Stimulated activated CD8-positive, alpha-beta memory T cell treated with anti-CD3 and anti-CD28 coated beads, Interleukin-4, amount 100 ng/mL, for 48 hours (primary cell): ENCODE data around the gene TEDC1.

Source experiments
- DNase-seq: peaks from one replicate; pipeline ENCODE4 v3.0.0-alpha.2; 2020

TEDC1 gene

DNA sequence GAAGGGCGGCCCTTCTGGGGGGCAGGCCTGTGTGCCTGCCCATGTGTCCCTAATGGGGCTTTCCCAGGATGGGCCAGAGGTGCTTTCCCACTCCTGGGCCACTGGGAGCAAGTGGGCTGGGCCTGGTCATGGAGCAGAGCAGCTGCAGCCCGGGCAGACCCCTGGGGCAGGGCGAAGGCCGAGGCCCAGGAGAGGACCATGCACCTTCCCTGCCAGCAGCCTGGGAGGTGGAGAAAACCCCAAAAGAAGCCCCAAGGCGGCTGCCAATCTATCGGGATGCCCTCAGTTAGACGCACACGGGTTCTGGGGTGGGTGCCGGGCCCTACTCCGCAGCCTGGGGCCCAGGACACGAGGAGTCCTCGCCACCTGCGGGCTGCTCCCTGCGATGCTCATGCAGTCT lies 32.5 kb upstream of the TEDC1 start:
- DNase-seq, result no peak

DNA sequence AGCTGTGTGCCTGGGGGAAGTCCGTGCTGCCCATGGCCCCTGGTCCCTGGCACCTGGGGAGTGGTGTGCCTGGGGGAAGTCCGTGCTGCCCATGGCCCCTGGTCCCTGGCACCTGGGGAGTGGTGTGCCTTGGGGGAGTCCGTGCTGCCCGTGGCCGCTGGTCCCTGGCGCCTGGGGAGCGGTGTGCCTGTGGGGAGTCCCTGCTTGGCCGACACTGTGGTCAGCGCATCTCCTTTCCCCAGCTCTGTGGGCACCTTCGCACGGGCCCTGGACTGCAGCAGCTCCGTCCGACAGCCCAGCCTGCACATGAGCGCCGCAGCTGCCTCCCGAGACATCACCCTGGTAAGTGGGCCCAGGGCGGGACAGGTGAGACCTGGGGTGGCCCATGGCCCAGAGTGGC lies 30.9 kb upstream of the TEDC1 start:
- no peak for DNase-seq

DNA sequence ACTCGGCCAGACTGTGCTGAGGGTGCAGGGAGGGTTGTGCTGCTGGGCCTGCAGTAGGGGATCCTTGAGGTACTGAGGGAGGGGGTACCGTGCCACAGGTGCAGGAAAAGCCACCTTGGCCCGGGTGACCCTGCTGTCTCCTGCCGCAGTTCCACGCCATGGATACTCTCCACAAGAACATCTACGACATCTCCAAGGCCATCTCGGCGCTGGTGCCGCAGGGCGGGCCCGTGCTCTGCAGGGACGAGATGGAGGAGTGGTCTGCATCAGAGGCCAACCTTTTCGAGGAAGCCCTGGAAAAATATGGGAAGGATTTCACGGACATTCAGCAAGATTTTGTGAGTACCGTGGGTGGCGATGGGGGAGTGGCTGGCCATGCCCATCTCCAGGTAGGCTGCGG lies 30.4 kb upstream of the TEDC1 start:
- DNase-seq, result no peak

DNA sequence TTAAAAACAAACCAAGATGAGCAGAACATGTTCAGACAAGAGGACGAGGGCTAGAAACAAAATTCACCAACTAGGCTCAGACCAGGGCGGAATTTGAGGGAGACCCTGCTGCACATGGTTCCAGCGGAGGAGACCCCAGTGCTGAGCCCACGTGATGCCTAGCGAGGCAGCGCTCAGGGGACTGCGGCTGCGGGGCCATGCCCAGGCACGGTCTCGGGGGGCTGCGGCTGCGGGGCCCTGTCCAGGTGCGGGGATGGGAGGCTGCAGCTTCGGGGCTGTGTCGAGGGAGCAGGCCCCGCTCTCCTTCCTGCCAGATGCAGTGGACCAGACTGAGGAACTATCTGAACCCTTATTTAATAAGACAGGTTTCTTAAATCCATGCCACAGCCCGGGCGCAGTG lies 29.1 kb upstream of the TEDC1 start:
- no peak for DNase-seq

DNA sequence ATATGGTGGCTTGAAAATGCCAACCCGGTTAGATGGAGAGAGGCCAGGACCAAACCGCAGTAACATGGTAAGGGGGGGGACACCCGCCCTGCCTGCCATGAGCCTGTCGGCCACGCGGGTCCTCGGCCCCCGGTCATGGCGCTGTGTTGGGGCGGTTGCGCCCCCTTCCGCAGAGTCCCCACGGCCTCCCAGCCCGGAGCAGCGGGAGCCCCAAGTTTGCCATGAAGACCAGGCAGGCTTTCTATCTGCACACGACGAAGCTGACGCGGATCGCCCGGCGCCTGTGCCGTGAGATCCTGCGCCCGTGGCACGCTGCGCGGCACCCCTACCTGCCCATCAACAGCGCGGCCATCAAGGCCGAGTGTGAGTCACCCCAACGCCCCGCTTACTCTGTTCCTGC lies 26.5 kb upstream of the TEDC1 start:
- DNase-seq, result no peak

DNA sequence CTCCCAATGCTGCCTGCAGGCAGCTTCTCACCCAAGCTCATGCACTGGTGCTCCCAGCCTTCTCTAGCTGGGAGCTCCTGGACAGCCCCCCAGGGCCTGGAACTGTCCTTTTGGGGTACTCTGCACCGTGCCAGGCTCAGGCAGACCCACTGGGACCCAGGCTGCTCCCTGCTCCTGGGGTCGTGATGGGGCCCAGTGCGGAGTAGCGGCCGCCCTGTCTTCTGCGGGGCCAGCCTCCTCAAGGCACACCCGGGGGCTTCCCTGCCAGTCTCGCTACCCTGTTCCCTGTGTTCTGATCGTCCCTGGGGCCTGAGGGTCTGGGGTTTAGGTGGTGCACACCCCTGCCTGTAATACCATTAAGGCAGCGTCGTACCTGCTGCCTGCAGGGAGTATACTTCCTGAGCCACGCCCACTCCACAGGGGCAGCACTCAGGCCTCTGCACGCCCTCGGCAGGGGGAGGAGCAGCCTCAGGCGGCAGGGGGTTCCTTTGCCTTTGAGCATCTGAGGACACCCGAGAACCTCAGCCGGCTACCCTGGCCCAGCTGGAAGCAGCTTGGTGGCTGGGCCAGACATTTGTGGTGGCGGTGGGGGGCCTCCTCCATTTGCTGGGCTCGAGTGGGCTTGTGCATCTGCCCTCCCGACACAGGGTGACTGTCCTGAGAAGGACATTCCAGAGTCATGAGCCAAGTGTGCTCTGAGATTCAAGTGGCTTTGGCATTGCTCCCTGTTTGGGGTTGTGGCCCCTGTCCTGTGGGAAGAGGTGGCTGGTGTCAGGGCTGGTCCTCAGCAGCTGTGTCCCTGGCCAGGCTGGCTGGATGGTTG lies 25.6 kb upstream of the TEDC1 start:
- no peak for DNase-seq

DNA sequence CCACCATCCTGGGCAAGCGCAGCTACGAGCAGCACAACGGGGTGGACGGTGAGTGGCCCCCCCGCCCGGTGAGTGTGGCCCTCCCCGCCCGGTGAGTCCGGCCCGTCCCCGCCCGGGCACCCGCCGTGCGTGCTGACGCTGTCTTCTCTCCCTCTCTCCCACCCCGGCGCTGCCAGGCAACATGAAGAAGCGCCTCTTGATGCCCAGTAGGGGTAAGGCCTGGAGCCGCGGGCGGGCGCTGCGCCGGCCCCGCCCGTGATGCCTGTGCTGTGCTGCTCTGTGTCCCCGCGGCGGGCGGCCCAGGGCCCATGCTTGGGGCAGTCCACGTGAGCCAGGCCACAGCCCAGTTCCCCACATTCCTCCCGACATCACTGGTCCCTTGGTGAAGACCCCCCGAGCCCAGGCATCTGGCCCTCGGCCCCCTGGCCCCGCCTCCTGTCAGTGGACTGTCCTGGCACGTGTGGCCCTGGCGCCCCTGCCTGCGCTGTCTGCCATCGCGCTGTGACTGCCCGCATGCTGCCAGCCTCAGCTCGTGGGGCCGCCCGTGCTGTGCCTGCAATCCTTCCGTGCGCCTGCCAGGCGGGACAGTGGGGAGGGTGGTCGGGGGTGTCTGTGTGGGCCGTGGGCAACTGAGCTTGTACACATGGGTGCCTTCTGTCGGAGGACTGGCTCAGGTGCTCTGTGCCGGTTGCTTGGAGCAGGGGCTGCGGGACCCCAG lies 24.4 kb upstream of the TEDC1 start:
- no peak for DNase-seq

DNA sequence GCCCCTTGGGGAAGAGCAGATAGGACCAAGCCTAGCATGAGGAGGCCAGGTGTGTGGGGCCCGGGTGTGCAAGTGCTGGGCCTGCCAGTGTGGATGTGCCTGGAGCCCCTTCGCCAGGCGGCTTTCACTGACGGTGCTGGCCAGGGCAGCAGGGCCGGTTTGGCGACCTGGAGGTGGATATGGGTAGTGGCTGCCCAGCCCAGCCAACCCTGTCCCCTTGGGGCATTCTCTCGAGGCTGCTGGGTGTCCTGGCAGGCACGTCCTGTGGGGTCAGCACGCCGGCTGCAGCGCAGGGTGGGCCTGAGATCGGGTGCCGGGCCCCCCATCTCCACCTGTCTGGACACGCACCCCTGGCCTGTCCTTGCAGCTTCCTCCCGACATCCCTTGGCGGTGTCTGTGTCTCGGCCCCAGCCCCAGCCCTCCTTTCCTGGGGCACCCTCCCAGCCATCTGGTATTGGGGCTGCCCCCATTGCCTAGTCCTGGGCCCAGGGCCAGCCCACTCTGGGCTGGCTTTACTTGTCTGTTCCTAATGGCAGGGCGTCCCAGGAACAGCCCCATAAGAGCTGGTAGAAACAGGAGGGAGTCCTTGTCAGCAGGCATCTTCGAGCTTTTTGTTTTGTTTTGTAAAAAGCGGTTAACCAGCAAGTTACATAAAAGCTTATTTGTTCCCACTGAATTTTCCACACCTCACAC lies 23.7 kb upstream of the TEDC1 start:
- DNase-seq, result no peak

DNA sequence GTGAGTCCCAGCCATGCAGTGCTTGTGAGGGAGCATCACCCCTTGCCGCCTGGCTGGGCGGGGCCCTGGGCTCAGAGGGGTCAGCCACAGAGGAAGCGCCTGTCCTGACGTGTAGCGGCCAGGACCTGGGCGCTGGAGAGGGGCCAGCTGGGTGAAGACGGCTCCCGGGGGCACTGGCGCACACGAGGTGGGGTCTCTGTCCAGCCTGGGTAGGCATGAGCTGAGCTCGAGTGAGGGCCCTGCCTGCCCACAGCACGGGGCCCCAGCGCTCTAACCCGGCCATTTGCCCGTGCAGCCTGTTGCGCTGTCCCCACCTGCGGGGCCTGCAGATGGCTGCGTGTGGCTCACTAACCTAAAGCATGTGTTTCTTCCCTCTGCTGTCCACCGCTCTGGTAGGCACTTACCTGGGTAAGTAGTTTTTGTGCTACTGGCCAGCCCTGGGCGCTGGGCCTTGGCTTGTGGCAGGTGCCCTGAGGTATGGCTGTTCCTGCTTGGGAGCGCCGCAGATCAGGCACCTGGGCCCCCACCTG lies 23.0 kb upstream of the TEDC1 start:
- DNase-seq, result no peak

DNA sequence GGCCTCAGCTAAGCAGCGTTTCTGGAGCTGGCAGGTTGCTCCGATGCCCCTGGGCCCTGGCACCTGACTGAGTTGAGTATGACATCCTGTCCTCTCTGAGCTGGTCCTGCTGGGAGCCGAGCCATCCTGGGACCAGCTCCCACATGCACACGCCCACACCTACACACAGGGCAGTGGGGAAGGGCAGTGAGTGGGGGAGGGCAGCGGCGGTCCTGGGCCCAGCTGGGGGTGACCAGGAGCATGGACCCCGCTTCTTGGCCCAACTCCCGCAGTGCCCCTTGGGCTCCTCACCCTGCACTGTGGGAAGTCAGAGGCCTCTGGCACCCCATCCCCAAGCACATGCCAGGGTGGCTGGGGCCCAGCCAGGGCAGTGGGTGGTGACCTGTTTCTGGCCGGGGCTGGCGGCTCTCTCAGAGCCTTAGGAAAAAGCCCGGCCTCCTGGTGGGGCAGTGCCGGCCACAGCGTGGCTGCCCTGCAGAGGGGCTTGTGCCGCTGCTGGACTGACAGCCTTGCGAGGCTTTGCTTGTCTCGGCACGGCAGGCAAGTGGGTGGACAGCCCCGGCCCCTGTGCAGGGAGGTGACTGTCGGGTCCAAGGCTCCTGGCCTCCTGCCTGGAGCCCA lies 22.3 kb upstream of the TEDC1 start:
- no peak for DNase-seq

DNA sequence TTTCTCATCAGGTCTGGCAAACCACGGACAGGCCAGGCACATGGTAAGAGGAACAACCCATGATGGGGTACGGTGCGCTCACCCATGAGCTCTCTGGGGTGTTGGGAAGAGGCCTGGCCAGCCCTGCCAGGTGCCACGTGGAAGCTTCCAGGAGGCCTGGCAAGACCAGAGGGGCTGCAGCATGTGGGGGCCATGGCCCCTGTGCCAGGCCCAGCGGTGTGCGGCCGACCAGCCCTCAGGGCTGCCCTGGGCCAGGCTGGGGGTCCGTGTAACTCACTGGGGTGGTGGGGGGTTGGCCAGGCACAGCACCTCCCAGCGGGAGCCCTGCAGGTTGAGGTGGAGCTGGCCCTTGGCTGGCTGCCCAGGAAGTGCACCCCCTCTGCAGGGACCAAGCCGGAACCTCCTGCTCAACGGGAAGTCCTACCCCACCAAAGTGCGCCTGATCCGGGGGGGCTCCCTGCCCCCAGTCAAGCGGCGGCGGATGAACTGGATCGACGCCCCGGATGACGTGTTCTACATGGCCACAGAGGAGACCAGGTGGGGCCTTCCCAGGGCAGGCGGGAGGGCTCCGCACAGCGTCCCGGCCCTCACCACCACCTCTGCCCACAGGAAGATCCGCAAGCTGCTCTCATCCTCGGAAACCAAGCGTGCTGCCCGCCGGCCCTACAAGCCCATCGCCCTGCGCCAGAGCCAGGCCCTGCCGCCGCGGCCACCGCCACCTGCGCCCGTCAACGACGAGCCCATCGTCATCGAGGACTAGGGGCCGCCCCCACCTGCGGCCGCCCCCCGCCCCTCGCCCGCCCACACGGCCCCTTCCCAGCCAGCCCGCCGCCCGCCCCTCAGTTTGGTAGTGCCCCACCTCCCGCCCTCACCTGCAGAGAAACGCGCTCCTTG lies 21.3 kb upstream of the TEDC1 start:
- DNase-seq, result no peak

DNA sequence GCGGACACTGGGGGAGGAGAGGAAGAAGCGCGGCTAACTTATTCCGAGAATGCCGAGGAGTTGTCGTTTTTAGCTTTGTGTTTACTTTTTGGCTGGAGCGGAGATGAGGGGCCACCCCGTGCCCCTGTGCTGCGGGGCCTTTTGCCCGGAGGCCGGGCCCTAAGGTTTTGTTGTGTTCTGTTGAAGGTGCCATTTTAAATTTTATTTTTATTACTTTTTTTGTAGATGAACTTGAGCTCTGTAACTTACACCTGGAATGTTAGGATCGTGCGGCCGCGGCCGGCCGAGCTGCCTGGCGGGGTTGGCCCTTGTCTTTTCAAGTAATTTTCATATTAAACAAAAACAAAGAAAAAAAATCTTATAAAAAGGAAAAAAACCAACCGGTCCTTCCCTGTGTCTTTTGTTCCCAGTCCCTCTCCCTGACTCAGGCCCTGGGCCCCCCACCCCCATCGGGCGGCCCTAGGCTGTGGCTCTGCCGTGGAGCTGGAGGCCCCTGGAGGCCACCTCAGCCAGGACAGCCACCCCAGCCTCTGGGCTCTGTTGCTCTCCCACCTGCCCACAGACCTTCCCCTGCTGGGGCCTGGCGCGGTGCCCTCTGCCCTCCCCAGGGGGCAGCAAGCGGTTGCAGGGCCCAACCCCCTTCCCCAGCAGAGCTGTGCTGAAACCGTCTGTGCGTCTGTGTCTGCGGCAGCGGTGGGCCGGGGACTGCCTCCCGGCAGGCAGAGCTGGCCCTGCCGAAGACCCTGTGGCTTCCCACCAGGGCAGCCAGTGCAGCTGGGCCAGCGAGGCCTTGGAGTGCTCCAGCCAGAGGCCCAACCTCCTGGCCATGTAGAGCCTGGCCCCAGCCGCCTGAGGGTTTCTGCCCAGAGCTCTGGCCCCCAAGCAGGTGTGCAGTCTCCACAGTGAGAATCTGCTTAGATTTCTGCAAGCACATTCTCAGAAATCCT lies 20.4 kb upstream of the TEDC1 start:
- DNase-seq, result no peak

DNA sequence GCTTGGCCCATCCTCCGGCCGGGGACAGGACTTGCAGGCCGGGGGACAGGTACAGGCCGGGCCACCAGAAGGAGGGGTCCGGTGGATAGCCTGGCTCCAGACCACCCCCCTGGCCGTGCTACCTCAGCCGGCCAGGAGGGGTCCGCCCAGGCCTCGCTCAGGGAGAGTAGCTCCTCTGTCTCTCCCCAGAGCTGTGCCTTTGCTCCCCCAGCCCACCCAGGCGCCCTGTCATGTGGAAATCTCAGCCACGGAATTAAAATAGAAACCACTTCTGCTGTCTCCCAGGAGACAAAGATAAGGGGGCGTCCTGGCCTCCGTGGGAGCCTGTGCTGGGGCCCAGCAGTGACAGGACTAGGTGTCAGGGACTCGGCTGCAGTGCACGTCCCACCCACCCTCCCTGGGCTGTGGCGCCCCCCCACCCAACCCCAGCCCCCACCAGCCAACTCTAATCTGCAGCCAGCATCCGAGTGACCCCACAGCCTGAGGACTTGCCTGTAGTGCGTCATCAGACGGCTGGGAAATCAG lies 19.7 kb upstream of the TEDC1 start:
- no peak for DNase-seq

DNA sequence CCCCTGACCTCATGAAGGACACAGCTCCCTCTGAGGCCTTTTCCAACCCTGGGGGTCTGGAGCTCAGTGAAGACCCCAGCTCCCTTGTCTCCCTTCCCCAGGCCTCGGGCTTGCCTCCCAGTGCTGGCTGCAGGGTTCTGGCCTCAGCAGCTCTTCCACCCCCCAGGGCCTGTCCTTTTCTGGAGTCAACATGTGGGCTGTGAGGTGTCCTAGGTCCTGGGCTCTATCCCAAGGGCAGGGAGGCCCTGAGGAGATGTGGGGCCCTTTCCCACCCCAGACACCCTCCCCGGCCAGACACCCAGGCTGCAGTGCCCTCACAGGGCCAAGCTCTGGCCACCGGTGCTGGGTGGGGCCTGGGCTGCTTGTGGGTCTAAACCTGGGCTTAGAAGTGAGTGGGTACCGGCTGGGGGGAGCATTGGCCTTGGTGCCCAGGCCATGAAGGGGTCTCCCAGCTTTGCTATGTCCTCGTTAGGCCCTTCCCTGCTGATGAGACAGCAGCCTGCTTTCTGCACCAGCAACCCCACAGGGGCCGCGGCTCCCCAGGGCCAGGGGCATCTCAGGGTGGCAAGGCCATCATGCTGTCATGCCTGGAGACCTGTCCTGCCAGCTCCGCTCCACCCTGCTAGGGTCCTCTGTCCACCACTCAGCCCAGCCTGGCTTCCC lies 19.1 kb upstream of the TEDC1 start:
- DNase-seq, result no peak

DNA sequence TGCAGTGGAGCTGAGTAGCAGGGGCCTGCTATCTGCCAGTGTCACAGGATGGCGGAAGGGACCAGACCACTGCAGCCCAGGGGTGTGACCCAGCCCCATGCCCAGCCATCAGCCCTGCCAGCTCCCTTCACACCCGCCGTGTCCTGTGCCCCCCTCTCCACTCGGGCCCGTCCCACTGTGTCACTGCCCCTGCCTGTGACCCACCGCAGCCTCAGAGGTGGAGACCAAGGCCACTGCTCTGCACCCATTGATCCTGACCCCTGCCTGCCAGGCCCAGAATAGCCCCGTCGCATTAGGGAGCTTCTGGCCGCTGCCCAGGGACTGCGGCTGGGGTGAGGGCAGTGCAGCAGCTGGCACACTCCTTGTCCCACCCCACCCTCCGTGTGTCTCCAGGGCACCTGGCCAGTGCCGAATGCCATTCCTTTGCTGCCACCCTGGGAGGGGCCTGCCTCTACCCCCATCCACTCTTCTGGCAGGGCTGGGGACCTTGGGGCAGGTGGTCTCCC lies 18.5 kb upstream of the TEDC1 start:
- no peak for DNase-seq

DNA sequence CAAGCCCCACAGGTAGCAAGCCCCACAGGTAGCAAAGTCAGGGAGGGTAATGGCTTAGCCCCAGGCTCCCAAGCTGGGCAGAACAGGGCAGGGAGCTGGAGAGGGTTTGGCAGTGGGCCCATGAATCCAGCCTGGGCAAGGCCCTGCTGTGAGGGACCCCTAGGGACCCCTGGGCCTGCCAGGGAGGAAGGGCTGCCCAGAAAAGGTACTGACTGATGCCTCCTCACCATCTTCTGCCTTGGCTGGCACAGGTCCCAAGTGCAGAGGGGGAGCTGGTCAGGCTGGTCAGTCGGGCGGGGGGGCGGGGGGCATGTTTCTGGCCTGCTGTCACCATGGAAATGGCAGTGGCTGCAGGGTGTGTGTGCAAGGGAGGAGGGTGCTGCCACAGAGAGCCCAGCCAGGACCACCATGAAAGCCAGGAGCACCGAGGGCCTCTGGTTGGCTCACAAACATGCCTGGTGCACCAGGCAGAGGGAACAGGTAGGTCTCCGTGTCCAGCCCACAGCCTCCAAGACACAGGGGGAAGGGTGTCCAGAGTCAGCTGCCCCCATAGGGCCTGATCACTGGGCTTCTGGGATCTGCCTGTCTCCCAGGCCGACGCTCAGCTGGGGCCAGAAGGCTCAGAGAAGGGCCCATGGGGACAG lies 17.9 kb upstream of the TEDC1 start:
- no peak for DNase-seq

DNA sequence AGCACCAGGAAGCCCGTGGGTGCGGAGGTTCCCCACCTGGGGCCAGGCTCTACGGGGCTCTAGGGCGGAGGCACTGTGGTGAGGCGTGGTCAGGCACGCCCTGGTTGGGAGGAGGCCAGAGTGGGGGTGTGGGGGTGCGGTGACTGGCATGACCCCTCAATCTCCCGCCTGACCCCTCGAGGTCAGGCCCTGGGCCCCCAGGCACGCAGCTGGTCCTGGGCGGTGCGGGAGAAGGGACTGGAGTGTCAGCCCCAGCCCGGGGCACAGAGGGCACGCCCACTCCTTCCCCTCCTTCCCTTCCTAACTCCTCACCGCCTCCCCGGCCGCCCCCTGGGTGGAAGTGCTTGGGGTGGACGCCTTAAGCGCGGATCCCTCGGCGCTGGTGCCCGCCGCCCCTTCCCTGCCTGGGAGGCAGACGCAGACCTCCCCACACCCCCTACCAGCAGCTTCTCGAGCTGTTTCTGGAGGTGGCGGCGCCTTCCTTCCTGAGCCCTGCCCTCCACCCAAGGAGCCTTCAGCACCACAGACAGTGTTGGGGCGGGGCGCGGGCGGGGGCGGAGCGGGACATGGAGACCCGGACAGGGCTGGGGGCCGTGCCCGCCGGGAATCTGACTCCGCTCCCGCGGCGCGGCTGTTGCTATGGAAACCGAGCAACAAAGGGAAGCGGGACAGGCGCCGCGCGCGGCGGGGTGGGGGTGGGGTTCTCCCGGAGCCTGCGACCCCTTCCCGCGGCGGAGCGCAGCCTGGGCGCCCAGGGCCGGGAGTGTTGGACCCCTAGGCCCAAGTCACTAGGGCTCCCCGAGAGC lies 17.2 kb upstream of the TEDC1 start:
- peak; percentile 70 for DNase-seq

DNA sequence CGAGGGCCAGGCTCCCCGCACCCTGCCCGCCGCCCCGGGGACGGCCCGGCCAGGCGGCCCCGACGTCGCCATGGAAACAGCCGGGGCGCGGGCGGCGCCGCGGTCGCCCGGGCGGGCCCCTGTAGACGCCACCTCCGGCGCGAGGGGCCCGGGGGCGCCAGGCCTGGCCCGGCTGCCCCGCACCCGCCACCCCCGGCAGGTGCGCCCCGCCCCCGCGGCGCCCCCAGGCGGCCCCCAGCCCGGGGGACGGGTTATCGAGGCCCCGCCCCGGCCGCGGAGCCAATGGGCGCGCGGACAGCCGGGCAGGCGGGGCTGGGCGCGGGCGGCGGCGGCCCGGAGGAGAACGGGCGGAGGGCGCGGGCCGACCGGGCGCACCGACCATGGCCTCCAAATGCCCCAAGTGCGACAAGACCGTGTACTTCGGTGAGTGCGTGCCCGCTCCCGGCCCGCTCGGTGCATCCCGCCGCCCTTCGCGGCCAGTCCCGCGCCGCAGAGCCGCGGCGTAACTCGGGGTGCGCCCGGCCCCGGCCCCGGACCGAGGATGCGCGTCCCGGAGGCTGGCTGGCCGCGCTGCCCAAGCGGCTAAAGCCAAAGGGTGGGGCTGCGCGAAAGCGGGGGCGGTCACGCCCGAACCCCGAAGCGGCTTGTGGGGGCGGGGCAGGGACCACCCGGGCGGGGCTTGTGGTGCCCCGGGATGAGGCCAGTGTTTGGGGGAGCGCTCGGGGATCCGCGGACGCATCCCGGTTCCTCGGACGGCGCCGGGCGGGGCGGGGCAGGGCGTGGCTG lies 16.4 kb upstream of the TEDC1 start, which contains the start of gene CRIP2:
Gene CRIP2, plus strand, starts transcription at position 339 of the 786 bp plus-strand sequence. Its CDS starts 42 bp downstream, at position 381.
- DNase-seq, result peak; percentile 45
